SH-SY5Y (cell line): ENCODE data around the gene TENM4.

Experiments
- GATA2 ChIP-seq: IDR thresholded peaks from 2 replicates; pipeline ENCODE4 v1.6.1; 2011; ENCODE audit warnings: mild to moderate bottlenecking, low read depth, low read length
- GATA3 ChIP-seq: IDR thresholded peaks from 2 replicates; pipeline ENCODE4 v1.6.1; 2011; ENCODE audit warnings: low read depth, mild to moderate bottlenecking, low read length, moderate library complexity

GRCh38 chr11:79414041-79414440 is 26.8 kb downstream of the TENM4 start:
- TF ChIP-seq GATA2, result no peak
- TF ChIP-seq GATA3, result no peak
